ENCODE data around the gene TESK2. TPM values are rescaled to one million over a fixed set of nuclear protein-coding genes. Genes with fewer than 3 reads are reported as not detected.
"Not testable (repeated sequence)": the region's sequence is repeated elsewhere in the genome, so short reads cannot be mapped to it uniquely, and the experiment has no call there.

The TESK2 gene
- 2.0 and 2.9 TPM in 2 replicates for total RNA-seq (2014; rRNA removed; shearing (Covaris generic))

- peak; percentile 99 for DNase-seq (ENCODE audit: low spot score)
Measured at GRCh38 chr1:45490626-45491486, at the start of gene TESK2. TESK2 (minus strand) TSS chr1:45491163; CDS start chr1:45457785, 33,378 bp downstream.

GRCh38 chr1:45536886-45537285, 45.9 kb upstream of the TESK2 start:
- no peak for DNase-seq (ENCODE audit: low spot score)

- no peak for DNase-seq (ENCODE audit: low spot score)
Measured at GRCh38 chr1:45535988-45536766, 45.2 kb upstream of the TESK2 start.

GRCh38 chr1:45531873-45532272, 40.9 kb upstream of the TESK2 start:
- DNase-seq (ENCODE audit: low spot score): no peak

- no peak for DNase-seq (ENCODE audit: low spot score)
Measured at GRCh38 chr1:45530632-45531135, 39.7 kb upstream of the TESK2 start.

- no peak for DNase-seq (ENCODE audit: low spot score)
Measured at GRCh38 chr1:45526135-45526644, 35.2 kb upstream of the TESK2 start.

- not testable (repeated sequence) for DNase-seq (ENCODE audit: low spot score)
Measured at GRCh38 chr1:45523975-45524374, 33.0 kb upstream of the TESK2 start.

- not testable (repeated sequence) for DNase-seq (ENCODE audit: low spot score)
Measured at GRCh38 chr1:45523516-45523915, 32.6 kb upstream of the TESK2 start.

GRCh38 chr1:45522324-45523104, 31.6 kb upstream of the TESK2 start:
- DNase-seq (ENCODE audit: low spot score): no peak

GRCh38 chr1:45521413-45522323, 30.7 kb upstream of the TESK2 start, which contains the start of gene PRDX1:
PRDX1 (minus strand) TSS chr1:45521884; CDS start chr1:45519043, 2,841 bp downstream.
- peak; percentile 97 for DNase-seq (ENCODE audit: low spot score)

GRCh38 chr1:45519774-45520173, 28.8 kb upstream of the TESK2 start:
- DNase-seq (ENCODE audit: low spot score): not testable (repeated sequence)

- no peak for DNase-seq (ENCODE audit: low spot score)
Measured at GRCh38 chr1:45518910-45519309, 27.9 kb upstream of the TESK2 start.

- not testable (repeated sequence) for DNase-seq (ENCODE audit: low spot score)
Measured at GRCh38 chr1:45518366-45518765, 27.4 kb upstream of the TESK2 start.

- DNase-seq (ENCODE audit: low spot score): no peak
Measured at GRCh38 chr1:45516465-45516864, 25.5 kb upstream of the TESK2 start.

GRCh38 chr1:45516036-45516435, 25.1 kb upstream of the TESK2 start:
- no peak for DNase-seq (ENCODE audit: low spot score)

- not testable (repeated sequence) for DNase-seq (ENCODE audit: low spot score)
Measured at GRCh38 chr1:45513532-45514260, 22.7 kb upstream of the TESK2 start.

- peak; percentile 88 for DNase-seq (ENCODE audit: low spot score)
Measured at GRCh38 chr1:45512641-45513054, 21.7 kb upstream of the TESK2 start.

- DNase-seq (ENCODE audit: low spot score): no peak
Measured at GRCh38 chr1:45510972-45511527, 20.1 kb upstream of the TESK2 start.
